Keratinocyte (primary cell): ENCODE measurements around the gene GNG8. TPM values are rescaled to one million over a fixed set of nuclear protein-coding genes. Genes with fewer than 3 reads are reported as not detected.

Source experiments
- DNase-seq: peaks from one replicate; pipeline ENCODE4 v3.0.0-alpha.2; 2011; ENCODE audit warnings: low read depth, missing footprints, low spot score
- FAIRE-seq: peaks from 2 replicates; lab custom pipeline; 2011; peaks lifted over from hg19 to GRCh38; lab: Jason Lieb, UNC
- H2AFZ ChIP-seq: 2 replicates; pipeline ENCODE4 v1.6.0; 2012; ENCODE audit warnings: low read length, control low read depth, inconsistent platforms; ENCODE audit not compliant: control insufficient read depth
- H3K27ac ChIP-seq: 2 replicates; pipeline ENCODE4 v1.5.1; 2011; ENCODE audit warnings: low read length; ENCODE audit not compliant: control insufficient read depth, insufficient read depth
- H3K27me3 ChIP-seq: 3 replicates; pipeline ENCODE4 v1.6.0; 2011; ENCODE audit warnings: low read length; ENCODE audit not compliant: control insufficient read depth, insufficient read depth; ENCODE audit errors: extremely low read depth
- H3K36me3 ChIP-seq, 2 experiments: 2 replicates in 1 of 2; 3 replicates in 1 of 2; pipeline ENCODE4 v1.5.1; 2011; ENCODE audit warnings: low read length in 2 of 2, mild to moderate bottlenecking in 1 of 2; ENCODE audit not compliant: control insufficient read depth in 2 of 2, insufficient read depth in 2 of 2; ENCODE audit errors: extremely low read depth in 1 of 2
- H3K4me1 ChIP-seq: 3 replicates; pipeline ENCODE4 v1.5.1; 2011; ENCODE audit warnings: low read length; ENCODE audit not compliant: control insufficient read depth, insufficient read depth; ENCODE audit errors: extremely low read depth
- H3K4me2 ChIP-seq: 3 replicates; pipeline ENCODE4 v1.6.0; 2011; ENCODE audit warnings: low read depth, low read length; ENCODE audit not compliant: control insufficient read depth, insufficient read depth; ENCODE audit errors: extremely low read depth
- H3K4me3 ChIP-seq, 3 experiments: fragments of 200-600 bp in 1 of 3; sonication (generic) in 1 of 3; 2 replicates in 2 of 3; 3 replicates in 1 of 3; pipeline ENCODE4 v1.5.1; 2011 to 2016; ENCODE audit warnings: low read length in 3 of 3, mild to moderate bottlenecking in 3 of 3, control low read depth in 2 of 3, inconsistent platforms in 1 of 3, low read depth in 1 of 3, mixed read lengths in 1 of 3, mixed run types in 1 of 3, moderate library complexity in 1 of 3; ENCODE audit not compliant: control insufficient read depth in 2 of 3, insufficient read depth in 2 of 3; ENCODE audit errors: extremely low read depth in 1 of 3
- H3K79me2 ChIP-seq: 2 replicates; pipeline ENCODE4 v1.6.0; 2012; ENCODE audit warnings: low read length; ENCODE audit not compliant: control insufficient read depth, insufficient read depth
- H3K9ac ChIP-seq: 3 replicates; pipeline ENCODE4 v1.6.0; 2011; ENCODE audit warnings: low read length; ENCODE audit not compliant: control insufficient read depth, insufficient read depth; ENCODE audit errors: extremely low read depth
- H3K9me1 ChIP-seq: 3 replicates; pipeline ENCODE4 v1.6.0; 2011; ENCODE audit warnings: low read length; ENCODE audit not compliant: control insufficient read depth, insufficient read depth; ENCODE audit errors: extremely low read depth
- H3K9me3 ChIP-seq: 2 replicates; pipeline ENCODE4 v1.5.1; 2012; ENCODE audit warnings: low read depth, low read length; ENCODE audit not compliant: control insufficient read depth
- H4K20me1 ChIP-seq: 3 replicates; pipeline ENCODE4 v1.6.0; 2011; ENCODE audit warnings: low read length; ENCODE audit not compliant: control insufficient read depth, insufficient read depth; ENCODE audit errors: extremely low read depth
- CTCF ChIP-seq, 3 experiments: IDR thresholded peaks in 1 of 3; conservative IDR thresholded peaks in 1 of 3; optimal IDR thresholded peaks in 1 of 3; 2 replicates in 2 of 3; 3 replicates in 1 of 3; pipeline versions ENCODE3 to v1.5.1; 2011; ENCODE audit warnings: low read length in 3 of 3, mild to moderate bottlenecking in 3 of 3, moderate library complexity in 2 of 3, control low read depth in 1 of 3, inconsistent platforms in 1 of 3; ENCODE audit not compliant: insufficient read depth in 2 of 3; ENCODE audit errors: extremely low read depth in 1 of 3
- EZH2 ChIP-seq: IDR thresholded peaks from one replicate; pipeline ENCODE4 v1.6.1; 2012; ENCODE audit warnings: inconsistent platforms, mild to moderate bottlenecking, low read length, moderate library complexity
- dilution Hi-C: fragments of 300-500 bp; cut with MboI; formaldehyde crosslinking; loops from one replicate; pipeline ENCODE4 v1.7.0; 2020; ENCODE audit warnings: low sequenced_read_pairs; ENCODE audit not compliant: extremely low pct_ligation_motif_present
- polyA plus RNA-seq, 5 experiments: library from polyadenylated mRNA; depleted of rRNA in 3 of 5; stranded (reverse) in 3 of 5; stranded (forward) in 1 of 5; unstranded in 1 of 5; fragments of >200 nt; gene quantifications; 1 replicate in 1 of 5; 2 replicates in 3 of 5; 3 replicates in 1 of 5; pipeline versions ENCODE4 v1.2.1 to v1.2.3, GENCODE V29; 2011 to 2012; ENCODE audit warnings: missing spikeins in 2 of 5, low read depth in 1 of 5, low replicate concordance in 1 of 5

GNG8 gene
- polyA plus RNA-seq, 1 donor (not counting 4 experiments of a cell fraction or from before 2014, with no cell fraction given), result not detected

- TF ChIP-seq CTCF (optimal IDR thresholded peaks at IDR 0.05 in 1 of 3, IDR thresholded peaks at IDR 0.05 in 1 of 3, conservative IDR thresholded peaks at IDR 0.05 in 1 of 3; ENCODE audit: extremely low read depth in 1 of 3, insufficient read depth in 2 of 3, low read length in 3 of 3) (no peak), EZH2 (no peak)
- no peak overlapping the region for H3K27ac ChIP-seq
- no peaks in the 10 kb centered on the region for H3K79me2 ChIP-seq
- H3K4me3 ChIP-seq, result no peak overlapping the region
- DNase-seq, result no peak
- H3K9me1 ChIP-seq, result no peaks in the 10 kb centered on the region
- H2AFZ ChIP-seq, result no peak overlapping the region
- no peak overlapping the region for H3K4me2 ChIP-seq
- no peak for FAIRE-seq
- H3K4me1 ChIP-seq, result peaks cover 4% of the 10 kb centered on the region
- no peaks in the 10 kb centered on the region for H3K9me3 ChIP-seq
- H3K27me3 ChIP-seq, result peaks cover 14% of the 10 kb centered on the region
- no peak overlapping the region for H3K9ac ChIP-seq
- H3K36me3 ChIP-seq, result no peaks in the 10 kb centered on the region
- H4K20me1 ChIP-seq, result no peaks in the 10 kb centered on the region
- dilution Hi-C loops, result no loop called here
These were observed 13.9 kb downstream of the GNG8 start for GRCh38 chr19:46622118-46622446.

GRCh38 chr19:46621191-46622117 lies 14.5 kb downstream of the GNG8 start:
- no peak overlapping the region for H3K9ac ChIP-seq
- H3K4me1 ChIP-seq, result peaks cover 4% of the 10 kb centered on the region
- H3K9me3 ChIP-seq, result no peaks in the 10 kb centered on the region
- dilution Hi-C loops, result no loop called here
- DNase-seq (no peak), FAIRE-seq (no peak)
- no peaks in the 10 kb centered on the region for H3K36me3 ChIP-seq
- no peak for TF ChIP-seq EZH2
- H3K27me3 ChIP-seq, result peaks cover 14% of the 10 kb centered on the region
- H3K4me2 ChIP-seq, result no peak overlapping the region
- no peaks in the 10 kb centered on the region for H4K20me1 ChIP-seq
- no peak overlapping the region for H2AFZ ChIP-seq
- H3K27ac ChIP-seq, result no peak overlapping the region
- no peaks in the 10 kb centered on the region for H3K9me1 ChIP-seq
- no peaks in the 10 kb centered on the region for H3K79me2 ChIP-seq
- no peak overlapping the region for H3K4me3 ChIP-seq
